ENCODE data around the gene SCAMP5. TPM values are rescaled to one million over a fixed set of nuclear protein-coding genes. Genes with fewer than 3 reads are reported as not detected.

The SCAMP5 gene
- polyA plus RNA-seq, 1 experiment = 2.1 TPM

GRCh38 chr15:75034615-75035014 lies 39.3 kb downstream of the SCAMP5 start:
- TF ChIP-seq, protein P1, sequence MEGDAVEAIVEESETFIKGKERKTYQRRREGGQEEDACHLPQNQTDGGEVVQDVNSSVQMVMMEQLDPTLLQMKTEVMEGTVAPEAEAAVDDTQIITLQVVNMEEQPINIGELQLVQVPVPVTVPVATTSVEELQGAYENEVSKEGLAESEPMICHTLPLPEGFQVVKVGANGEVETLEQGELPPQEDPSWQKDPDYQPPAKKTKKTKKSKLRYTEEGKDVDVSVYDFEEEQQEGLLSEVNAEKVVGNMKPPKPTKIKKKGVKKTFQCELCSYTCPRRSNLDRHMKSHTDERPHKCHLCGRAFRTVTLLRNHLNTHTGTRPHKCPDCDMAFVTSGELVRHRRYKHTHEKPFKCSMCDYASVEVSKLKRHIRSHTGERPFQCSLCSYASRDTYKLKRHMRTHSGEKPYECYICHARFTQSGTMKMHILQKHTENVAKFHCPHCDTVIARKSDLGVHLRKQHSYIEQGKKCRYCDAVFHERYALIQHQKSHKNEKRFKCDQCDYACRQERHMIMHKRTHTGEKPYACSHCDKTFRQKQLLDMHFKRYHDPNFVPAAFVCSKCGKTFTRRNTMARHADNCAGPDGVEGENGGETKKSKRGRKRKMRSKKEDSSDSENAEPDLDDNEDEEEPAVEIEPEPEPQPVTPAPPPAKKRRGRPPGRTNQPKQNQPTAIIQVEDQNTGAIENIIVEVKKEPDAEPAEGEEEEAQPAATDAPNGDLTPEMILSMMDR (IDR thresholded peaks at IDR 0.05; ENCODE audit: low read depth, low read length) = no peak
- CTCF ChIA-PET = interaction anchor here (1.0 to 2.3 kb wide), 2 partner anchors 9 to 170 kb away, joined by 4 to 7 read pairs; no protein-coding TSS in a partner anchor
- no peaks in the 10 kb centered on the region for H3K27me3 ChIP-seq (ENCODE audit: control insufficient read depth, insufficient read depth, low read length)
- POLR2A ChIA-PET = no interaction called here
- H3K27ac ChIP-seq (ENCODE audit: low read depth, low read length) = no peak overlapping the region
- DNase-seq (ENCODE audit: low read depth, low spot score) = no peak
- no peak overlapping the region for H3K4me3 ChIP-seq (ENCODE audit: low read depth, low read length)
- no peaks in the 10 kb centered on the region for H3K9me3 ChIP-seq (ENCODE audit: control insufficient read depth, insufficient read depth, low read length)

GRCh38 chr15:75036212-75036616 lies 40.9 kb downstream of the SCAMP5 start:
- Histone ChIP-seq H3K4me3 (ENCODE audit: low read depth, low read length) (no peak overlapping the region), H3K27ac (ENCODE audit: low read depth, low read length) (no peak overlapping the region), H3K27me3 (ENCODE audit: control insufficient read depth, insufficient read depth, low read length) (no peaks in the 10 kb centered on the region), H3K9me3 (ENCODE audit: control insufficient read depth, insufficient read depth, low read length) (no peaks in the 10 kb centered on the region)
- CTCF ChIA-PET = interaction anchor here (0.6 kb wide), 1 partner anchor 106 kb away, joined by 3 read pairs; no protein-coding TSS in a partner anchor
- TF ChIP-seq, protein P1 (IDR thresholded peaks at IDR 0.05; ENCODE audit: low read depth, low read length) = no peak
- POLR2A ChIA-PET = interaction anchor here (1.3 kb wide), 1 partner anchor 165 kb away, joined by 5 read pairs; the partner anchor contains the start of gene C15orf39
- DNase-seq (ENCODE audit: low read depth, low spot score) = no peak

DNA sequence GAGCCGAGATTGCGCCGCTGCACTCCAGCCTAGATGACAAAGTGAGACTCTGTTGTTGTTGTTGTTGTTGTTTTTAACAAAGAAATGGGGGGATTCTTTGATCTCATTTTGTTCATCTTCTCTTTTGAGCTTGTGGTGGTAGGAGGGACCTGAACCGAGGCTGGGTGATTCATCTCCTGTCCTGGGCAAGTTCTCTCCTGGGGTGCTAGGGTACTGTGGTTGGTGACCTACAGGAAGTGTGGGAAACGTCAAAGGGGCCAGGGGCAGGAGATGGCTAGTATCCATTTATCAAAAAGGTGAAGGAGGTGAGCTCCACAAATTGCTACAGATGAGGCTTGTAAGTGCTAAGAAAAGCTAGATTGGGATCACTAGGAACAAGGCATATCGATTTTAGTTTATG lies 42.3 kb downstream of the SCAMP5 start:
- Histone ChIP-seq H3K27me3 (ENCODE audit: control insufficient read depth, insufficient read depth, low read length) (no peaks in the 10 kb centered on the region), H3K9me3 (ENCODE audit: control insufficient read depth, insufficient read depth, low read length) (no peaks in the 10 kb centered on the region), H3K27ac (ENCODE audit: low read depth, low read length) (no peak overlapping the region), H3K4me3 (ENCODE audit: low read depth, low read length) (no peak overlapping the region)
- ChIA-PET POLR2A (interaction anchor here (1.3 to 1.5 kb wide), 2 partner anchors 14 to 164 kb away, joined by 5 read pairs; partner anchors contain the start of genes C15orf39 and PPCDC), CTCF (interaction anchor here (1.3 to 2.4 kb wide), 2 partner anchors 9 to 164 kb away, joined by 4 to 11 read pairs; partner anchors contain the start of gene C15orf39)
- TF ChIP-seq, protein P1 (IDR thresholded peaks at IDR 0.05; ENCODE audit: low read depth, low read length) = no peak
- no peak for DNase-seq (ENCODE audit: low read depth, low spot score)

DNA sequence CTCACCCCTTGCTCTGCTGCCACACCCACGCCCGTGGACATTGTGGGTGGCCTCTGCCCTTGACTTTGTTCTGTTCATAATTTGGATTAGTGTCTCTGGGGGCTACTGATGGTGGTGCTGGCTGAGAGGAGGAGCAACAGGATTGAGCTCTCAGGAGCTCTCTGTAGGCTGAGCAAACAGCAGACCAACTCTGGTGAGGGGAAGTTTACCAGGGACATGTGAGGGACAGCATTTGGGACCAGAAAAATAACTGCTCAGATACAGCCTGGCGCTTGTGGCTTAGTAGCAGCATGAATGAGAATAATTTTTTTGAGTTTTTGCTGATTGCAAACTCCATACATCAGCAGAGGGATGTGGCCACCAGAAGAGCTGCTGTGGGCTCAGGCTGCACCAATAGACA lies 42.9 kb downstream of the SCAMP5 start:
- Histone ChIP-seq H3K27ac (ENCODE audit: low read depth, low read length) (no peak overlapping the region), H3K9me3 (ENCODE audit: control insufficient read depth, insufficient read depth, low read length) (no peaks in the 10 kb centered on the region), H3K4me3 (ENCODE audit: low read depth, low read length) (no peak overlapping the region), H3K27me3 (ENCODE audit: control insufficient read depth, insufficient read depth, low read length) (no peaks in the 10 kb centered on the region)
- TF ChIP-seq, protein P1 (IDR thresholded peaks at IDR 0.05; ENCODE audit: low read depth, low read length) = no peak
- ChIA-PET CTCF (interaction anchor here (1.3 to 2.4 kb wide), 2 partner anchors 9 to 163 kb away, joined by 4 to 11 read pairs; partner anchors contain the start of gene C15orf39), POLR2A (interaction anchor here (1.5 kb wide), 1 partner anchor 15 kb away, joined by 5 read pairs; the partner anchor contains the start of gene PPCDC)
- DNase-seq (ENCODE audit: low read depth, low spot score) = no peak

DNA sequence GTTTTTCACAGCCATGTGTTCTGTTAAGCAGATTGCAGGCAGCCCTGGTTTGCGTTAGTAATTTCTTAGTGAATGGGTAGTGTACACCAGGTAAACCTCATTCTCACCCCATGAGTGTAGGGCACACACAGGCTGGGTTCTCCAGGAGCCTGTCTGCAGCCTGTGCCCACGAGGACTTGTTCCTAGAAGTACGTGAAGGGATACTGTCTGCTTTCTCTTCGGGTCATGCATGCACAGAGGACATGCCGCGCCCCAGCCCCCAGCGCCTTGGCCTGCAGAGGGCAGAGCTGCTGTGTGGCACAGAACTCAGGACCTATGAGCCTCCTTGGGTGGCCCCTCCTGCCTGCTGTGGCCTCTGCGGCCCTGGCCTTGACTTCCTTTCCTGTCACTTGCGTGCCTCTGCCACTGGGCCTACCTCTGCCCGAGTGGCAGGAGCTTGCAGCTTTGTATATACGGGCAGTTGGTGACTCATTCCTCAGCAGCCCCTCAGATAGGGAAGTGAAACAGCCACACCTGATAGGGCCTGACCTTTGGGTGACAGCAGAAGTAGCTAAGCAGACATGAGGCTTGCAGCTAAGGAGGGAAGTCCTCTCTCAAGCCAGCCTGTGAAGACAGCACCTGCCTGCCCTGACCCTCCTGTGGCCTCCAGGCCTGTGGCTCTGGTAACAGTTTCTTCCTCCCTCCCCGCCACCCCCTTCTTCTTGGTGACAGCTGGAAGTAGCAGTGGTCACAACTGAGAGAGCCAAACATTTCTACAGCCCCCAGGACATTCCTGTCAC lies 47.6 kb downstream of the SCAMP5 start:
- ChIA-PET POLR2A (interaction anchor here (0.6 to 2.6 kb wide), 10 partner anchors 13 to 174 kb away, joined by 3 to 28 read pairs (median 6); partner anchors contain the start of genes C15orf39 and PPCDC), CTCF (interaction anchor here (0.6 to 3.8 kb wide), 12 partner anchors 8 to 166 kb away, joined by 3 to 35 read pairs (median 4); partner anchors contain the start of gene C15orf39)
- Histone ChIP-seq H3K4me3 (ENCODE audit: low read depth, low read length) (no peak overlapping the region), H3K9me3 (ENCODE audit: control insufficient read depth, insufficient read depth, low read length) (no peaks in the 10 kb centered on the region), H3K27me3 (ENCODE audit: control insufficient read depth, insufficient read depth, low read length) (no peaks in the 10 kb centered on the region), H3K27ac (ENCODE audit: low read depth, low read length) (peak overlapping the region; percentile 94)
- DNase-seq (ENCODE audit: low read depth, low spot score) = no peak
- TF ChIP-seq, protein P1 (IDR thresholded peaks at IDR 0.05; ENCODE audit: low read depth, low read length) = peak; percentile 35

Measured in AG04450 (cell line).